Measurements from ENCODE around the gene MIGA2.

Gene MIGA2

GRCh38 chr9:129038109-129038852 lies 1.9 kb downstream of the MIGA2 start:
- Histone ChIP-seq H3K4me1 (ENCODE audit: control insufficient read depth, insufficient read depth, low read length) (no peaks in the 10 kb centered on the region), H3K4me3 (ENCODE audit: low read depth, low read length) (no peak overlapping the region), H3K27ac (ENCODE audit: extremely low read depth, low read depth, low read length) (no peak overlapping the region), H3K9me3 (ENCODE audit: control insufficient read depth, insufficient read depth, low read depth, low read length) (no peaks in the 10 kb centered on the region), H3K36me3 (ENCODE audit: control insufficient read depth in 2 of 2, insufficient read depth in 1 of 2, low read length in 2 of 2) (peaks cover 0 to 23% of the 10 kb centered on the region in 2 experiments; a peak in 2 of 3 replicates)
- TF ChIP-seq ZNF624 (tag by site-specific recombination; IDR thresholded peaks at IDR 0.05) (no peak), ZNF701 (tag by site-specific recombination; IDR thresholded peaks at IDR 0.05) (no peak), GLIS2 (tag by site-specific recombination; IDR thresholded peaks at IDR 0.05) (no peak), ZNF521 (tag by site-specific recombination; IDR thresholded peaks at IDR 0.05) (no peak), ZBTB8A (tag by site-specific recombination; IDR thresholded peaks at IDR 0.05) (no peak), ZNF133 (tag by site-specific recombination; IDR thresholded peaks at IDR 0.05) (no peak), ZNF10 (tag by site-specific recombination; IDR thresholded peaks at IDR 0.05) (no peak), ZNF280C (tag by site-specific recombination; IDR thresholded peaks at IDR 0.05) (no peak), ZSCAN16 (tag by site-specific recombination; IDR thresholded peaks at IDR 0.05) (no peak), ZNF157 (tag by site-specific recombination; IDR thresholded peaks at IDR 0.05) (no peak), TCF7L2 (IDR thresholded peaks at IDR 0.05; ENCODE audit: borderline replicate concordance, low read depth, low read length) (no peak), ZNF292 (tag by site-specific recombination; IDR thresholded peaks at IDR 0.05; ENCODE audit: borderline replicate concordance, low read depth) (no peak), ZNF391 (tag by site-specific recombination; IDR thresholded peaks at IDR 0.05; ENCODE audit: borderline replicate concordance, low read depth) (no peak), PATZ1 (tag by site-specific recombination; IDR thresholded peaks at IDR 0.05) (no peak), ZFHX2 (tag by site-specific recombination; conservative IDR thresholded peaks at IDR 0.05) (peak; percentile 29), PRDM10 (tag by site-specific recombination; IDR thresholded peaks at IDR 0.05) (peak; percentile 67), HIC1 (tag by site-specific recombination; IDR thresholded peaks at IDR 0.05) (no peak)
- TF ChIP-seq, protein P1, sequence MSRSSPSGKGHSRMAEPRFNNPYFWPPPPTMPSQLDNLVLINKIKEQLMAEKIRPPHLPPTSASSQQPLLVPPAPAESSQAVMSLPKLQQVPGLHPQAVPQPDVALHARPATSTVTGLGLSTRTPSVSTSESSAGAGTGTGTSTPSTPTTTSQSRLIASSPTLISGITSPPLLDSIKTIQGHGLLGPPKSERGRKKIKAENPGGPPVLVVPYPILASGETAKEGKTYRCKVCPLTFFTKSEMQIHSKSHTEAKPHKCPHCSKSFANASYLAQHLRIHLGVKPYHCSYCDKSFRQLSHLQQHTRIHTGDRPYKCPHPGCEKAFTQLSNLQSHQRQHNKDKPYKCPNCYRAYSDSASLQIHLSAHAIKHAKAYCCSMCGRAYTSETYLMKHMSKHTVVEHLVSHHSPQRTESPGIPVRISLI (tag by site-specific recombination; IDR thresholded peaks at IDR 0.05): 0 out of 2 replicates have a peak, but pooled peaks have one; percentile 54
- CTCF ChIA-PET: interaction anchor here (0.6 to 1.7 kb wide), 4 partner anchors 8 to 150 kb away, joined by 3 to 13 read pairs (median 4); partner anchors contain the start of gene SH3GLB2
- POLR2A ChIA-PET: interaction anchor here (1.6 to 3.0 kb wide), 3 partner anchors 9 to 43 kb away, joined by 6 to 14 read pairs (median 13); partner anchors contain the start of genes DOLPP1 and SH3GLB2
